OCI-LY7 (cell line): ENCODE data around the gene SYT13. TPM values are rescaled to one million over a fixed set of nuclear protein-coding genes. Genes with fewer than 3 reads are reported as not detected.

Experiments
- BruUV-seq: library from RNA; stranded (reverse); fragments of 400-500 nt; replicated peaks from 2 replicates; lab custom pipeline; 2021; lab: Mats Ljungman, UMichigan
- CTCF ChIA-PET: fragments of 300-600 bp; sonication (Branson Sonifier 250); formaldehyde crosslinking; loops from one replicate; lab custom pipeline; 2022; ENCODE audit warnings: antibody characterized with exemption; ENCODE audit not compliant: unreplicated experiment; lab: Charles Lee
- POLR2A ChIA-PET: fragments of 300-600 bp; sonication (Branson Sonifier 250); formaldehyde crosslinking; loops from one replicate; lab custom pipeline; 2022; ENCODE audit warnings: antibody characterized with exemption; lab: Charles Lee
- DNase-seq: peaks from one replicate; pipeline ENCODE4 v3.0.0-alpha.2; 2015; ENCODE audit warnings: low spot score
- H2AFZ ChIP-seq: fragments of 200-600 bp; sonication (generic), shearing (Covaris generic); 2 replicates; pipeline ENCODE4 v1.6.1; 2014; ENCODE audit warnings: mild to moderate bottlenecking, antibody characterized with exemption, low read length, moderate library complexity
- H3K27ac ChIP-seq: fragments of 200-600 bp; sonication (generic); 2 replicates; pipeline ENCODE4 v1.5.1; 2014; ENCODE audit warnings: mixed run types, low read depth, mild to moderate bottlenecking, moderate library complexity, low read length, inconsistent platforms; ENCODE audit not compliant: poor library complexity, severe bottlenecking
- H3K36me3 ChIP-seq: fragments of 200-600 bp; sonication (generic); 2 replicates; pipeline ENCODE4 v1.6.1; 2014; ENCODE audit warnings: mild to moderate bottlenecking, antibody characterized with exemption, low read length, moderate library complexity, mixed read lengths; ENCODE audit not compliant: insufficient read depth
- H3K4me1 ChIP-seq: fragments of 200-600 bp; sonication (generic); 2 replicates; pipeline ENCODE4 v1.5.1; 2014; ENCODE audit warnings: mild to moderate bottlenecking, low read length; ENCODE audit not compliant: insufficient read depth, poor library complexity, severe bottlenecking
- H3K4me2 ChIP-seq: fragments of 200-600 bp; sonication (generic); 2 replicates; pipeline ENCODE4 v1.6.1; 2014; ENCODE audit warnings: mild to moderate bottlenecking, low read length
- H3K4me3 ChIP-seq: fragments of 200-600 bp; sonication (generic); 2 replicates; pipeline ENCODE4 v1.5.1; 2014; ENCODE audit warnings: mild to moderate bottlenecking, low read depth, low read length; ENCODE audit not compliant: poor library complexity, severe bottlenecking
- H3K79me2 ChIP-seq: fragments of 200-600 bp; sonication (generic); 2 replicates; pipeline ENCODE4 v1.6.1; 2016; ENCODE audit warnings: low read depth, mild to moderate bottlenecking, low read length, moderate library complexity, mixed read lengths; ENCODE audit not compliant: insufficient read depth
- H3K9me2 ChIP-seq: fragments of 200-600 bp; sonication (generic); 2 replicates; pipeline ENCODE4 v1.6.1; 2016; ENCODE audit warnings: mild to moderate bottlenecking, low read length, mixed read lengths; ENCODE audit not compliant: insufficient read depth
- H3K9me3 ChIP-seq: fragments of 200-600 bp; sonication (generic); 2 replicates; pipeline ENCODE4 v1.6.1; 2014; ENCODE audit warnings: mild to moderate bottlenecking, mixed run types, low read length, mixed read lengths
- H4K20me1 ChIP-seq: fragments of 200-600 bp; sonication (generic); 2 replicates; pipeline ENCODE4 v1.6.1; 2014; ENCODE audit warnings: mild to moderate bottlenecking, antibody characterized with exemption, low read length, moderate library complexity, mixed read lengths; ENCODE audit not compliant: insufficient read depth
- EZH2phosphoT487 ChIP-seq: fragments of 200-600 bp; sonication (generic); IDR thresholded peaks from 2 replicates; pipeline ENCODE4 v1.6.1; 2018; ENCODE audit warnings: low read depth, borderline replicate concordance, mild to moderate bottlenecking, mixed run types, antibody characterized with exemption, low read length, moderate library complexity, mixed read lengths
- intact Hi-C: fragments of 100-400 bp; cut with micrococcal nuclease; formaldehyde crosslinking; loops from one replicate; pipeline ENCODE4 v1.10.0; 2022; ENCODE audit not compliant: unreplicated experiment
- total RNA-seq, 2 experiments: library from RNA; depleted of rRNA in 1 of 2; stranded (reverse); fragments of >200 nt in 1 of 2; shearing (Covaris generic) in 1 of 2; gene quantifications; 2 replicates each; pipeline ENCODE4 v1.2.3, GENCODE V29; 2014 to 2022
- TF ChIP-seq, protein P1 (sequence below): fragments of 200-600 bp; sonication (generic); conservative IDR thresholded peaks from 2 replicates; pipeline ENCODE4 v1.5.1; 2014; ENCODE audit warnings: mild to moderate bottlenecking, antibody characterized with exemption, low read length, moderate library complexity, mixed read lengths

SYT13 gene
- total RNA-seq, 2 experiments from 2014 or later, result not detected

DNA sequence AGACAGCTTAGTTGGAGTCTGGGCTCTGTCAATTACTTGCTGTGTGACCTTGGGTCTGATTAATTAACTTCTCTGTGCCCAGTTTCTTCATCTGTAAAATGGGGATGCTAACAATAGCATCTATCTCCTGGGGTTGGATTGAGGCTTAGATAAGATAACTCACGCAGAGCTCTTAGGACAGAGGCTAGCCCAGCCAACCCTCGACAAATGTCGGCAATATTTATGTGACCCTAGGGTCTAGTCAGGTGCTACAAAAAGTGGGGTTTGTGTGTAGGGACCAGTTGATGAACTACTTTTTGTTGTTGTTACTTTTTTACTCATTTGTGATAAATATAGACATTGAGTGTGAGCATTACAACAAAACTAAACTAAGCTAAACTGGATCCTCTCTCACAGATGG lies 22.4 kb downstream of the SYT13 start:
- Histone ChIP-seq H3K79me2 (no peaks in the 10 kb centered on the region), H3K4me2 (no peak overlapping the region), H3K4me1 (no peaks in the 10 kb centered on the region), H3K9me3 (no peaks in the 10 kb centered on the region), H3K27ac (no peak overlapping the region), H3K4me3 (no peak overlapping the region), H4K20me1 (no peaks in the 10 kb centered on the region), H3K9me2 (no peaks in the 10 kb centered on the region), H3K36me3 (no peaks in the 10 kb centered on the region), H2AFZ (no peak overlapping the region)
- intact Hi-C loops, result no loop called here
- BruUV-seq, result no TSS peak
- ChIA-PET POLR2A (no interaction called here), CTCF (no interaction called here)
- DNase-seq, result no peak
- TF ChIP-seq EZH2phosphoT487, result no peak
- TF ChIP-seq, protein P1, sequence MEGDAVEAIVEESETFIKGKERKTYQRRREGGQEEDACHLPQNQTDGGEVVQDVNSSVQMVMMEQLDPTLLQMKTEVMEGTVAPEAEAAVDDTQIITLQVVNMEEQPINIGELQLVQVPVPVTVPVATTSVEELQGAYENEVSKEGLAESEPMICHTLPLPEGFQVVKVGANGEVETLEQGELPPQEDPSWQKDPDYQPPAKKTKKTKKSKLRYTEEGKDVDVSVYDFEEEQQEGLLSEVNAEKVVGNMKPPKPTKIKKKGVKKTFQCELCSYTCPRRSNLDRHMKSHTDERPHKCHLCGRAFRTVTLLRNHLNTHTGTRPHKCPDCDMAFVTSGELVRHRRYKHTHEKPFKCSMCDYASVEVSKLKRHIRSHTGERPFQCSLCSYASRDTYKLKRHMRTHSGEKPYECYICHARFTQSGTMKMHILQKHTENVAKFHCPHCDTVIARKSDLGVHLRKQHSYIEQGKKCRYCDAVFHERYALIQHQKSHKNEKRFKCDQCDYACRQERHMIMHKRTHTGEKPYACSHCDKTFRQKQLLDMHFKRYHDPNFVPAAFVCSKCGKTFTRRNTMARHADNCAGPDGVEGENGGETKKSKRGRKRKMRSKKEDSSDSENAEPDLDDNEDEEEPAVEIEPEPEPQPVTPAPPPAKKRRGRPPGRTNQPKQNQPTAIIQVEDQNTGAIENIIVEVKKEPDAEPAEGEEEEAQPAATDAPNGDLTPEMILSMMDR, result no peak

GRCh38 chr11:45262900-45263299 lies 23.2 kb downstream of the SYT13 start:
- H3K79me2 ChIP-seq, result no peaks in the 10 kb centered on the region
- no peaks in the 10 kb centered on the region for H3K9me2 ChIP-seq
- H3K4me1 ChIP-seq, result no peaks in the 10 kb centered on the region
- no peaks in the 10 kb centered on the region for H3K9me3 ChIP-seq
- ChIA-PET CTCF (no interaction called here), POLR2A (no interaction called here)
- H2AFZ ChIP-seq, result no peak overlapping the region
- no peak for DNase-seq
- H3K27ac ChIP-seq, result no peak overlapping the region
- no peak overlapping the region for H3K4me2 ChIP-seq
- TF ChIP-seq, protein P1, result no peak
- no peak for TF ChIP-seq EZH2phosphoT487
- H3K36me3 ChIP-seq, result no peaks in the 10 kb centered on the region
- H4K20me1 ChIP-seq, result no peaks in the 10 kb centered on the region
- intact Hi-C loops, result no loop called here
- H3K4me3 ChIP-seq, result no peak overlapping the region
- BruUV-seq, result no TSS peak

DNA sequence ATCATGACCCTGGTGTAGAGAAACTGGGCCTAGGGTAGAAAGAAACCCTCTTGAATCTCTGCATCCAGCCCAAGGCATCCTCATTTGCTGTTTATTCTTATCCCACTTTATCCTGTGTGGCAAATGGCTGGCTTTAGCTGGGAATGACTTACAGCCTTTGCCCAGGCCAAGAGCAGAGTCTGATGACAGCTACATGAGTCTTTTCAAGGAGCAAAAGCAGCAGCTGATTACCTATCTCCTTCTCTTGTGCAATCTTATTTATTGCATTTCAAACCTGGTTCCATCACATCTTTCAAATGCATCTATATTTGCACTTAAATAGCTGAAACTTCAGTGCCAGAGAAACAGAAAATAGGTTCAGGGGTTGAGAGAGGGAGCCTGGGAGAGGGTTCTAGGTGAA lies 26.1 kb downstream of the SYT13 start:
- TF ChIP-seq, protein P1, result no peak
- no peak for TF ChIP-seq EZH2phosphoT487
- no peaks in the 10 kb centered on the region for H3K9me3 ChIP-seq
- DNase-seq, result no peak
- H3K27ac ChIP-seq, result no peak overlapping the region
- no TSS peak for BruUV-seq
- no peak overlapping the region for H3K4me3 ChIP-seq
- no peaks in the 10 kb centered on the region for H4K20me1 ChIP-seq
- H3K9me2 ChIP-seq, result no peaks in the 10 kb centered on the region
- no peak overlapping the region for H2AFZ ChIP-seq
- no peaks in the 10 kb centered on the region for H3K4me1 ChIP-seq
- H3K4me2 ChIP-seq, result no peak overlapping the region
- no peaks in the 10 kb centered on the region for H3K79me2 ChIP-seq
- ChIA-PET CTCF (no interaction called here), POLR2A (no interaction called here)
- intact Hi-C loops, result no loop called here
- H3K36me3 ChIP-seq, result no peaks in the 10 kb centered on the region
